T-helper 2 cell treated with Interferon-gamma antibody and Interleukin-4, amounts not matched to agents 100 ng/mL and 5 ng/mL, for 36 hours (primary cell): ENCODE results near the gene PPP1R15B. TPM values are rescaled to one million over a fixed set of nuclear protein-coding genes. Genes with fewer than 3 reads are reported as not detected.

Experiments
- intact Hi-C: fragments of 100-400 bp; cut with micrococcal nuclease; formaldehyde crosslinking; loops from one replicate; pipeline ENCODE4 v1.15.1; 2023
- total RNA-seq: library from RNA; stranded (reverse); gene quantifications from 2 replicates; pipeline ENCODE4 v1.2.3, GENCODE V29; 2022

PPP1R15B gene
- total RNA-seq, 1 donor from 2014 or later = 62.9 TPM

DNA sequence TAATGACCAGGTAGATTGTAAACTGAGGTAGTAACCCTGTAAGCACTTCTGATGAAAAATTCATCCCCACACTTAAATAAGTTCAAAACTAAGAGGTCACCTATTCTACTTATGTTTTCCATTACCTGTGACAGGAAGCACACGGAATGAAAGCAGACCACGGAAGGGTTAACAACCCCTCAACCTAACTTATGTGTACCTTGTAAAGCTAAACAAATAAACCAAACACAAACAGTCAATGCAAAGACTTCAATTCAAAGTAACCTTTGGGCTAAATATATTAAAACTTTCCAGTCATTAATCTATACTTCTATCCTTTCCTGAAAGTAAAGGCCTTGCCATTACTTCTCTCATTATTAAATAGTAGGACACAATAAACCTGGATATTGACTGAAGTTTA lies 7.0 kb downstream of the PPP1R15B start:
- intact Hi-C loops = no loop called here

- intact Hi-C loops = no loop called here
Observed at GRCh38 chr1:204402391-204402790, 9.2 kb downstream of the PPP1R15B start.

GRCh38 chr1:204401730-204402129 lies 9.9 kb downstream of the PPP1R15B start:
- intact Hi-C loops = no loop called here

DNA sequence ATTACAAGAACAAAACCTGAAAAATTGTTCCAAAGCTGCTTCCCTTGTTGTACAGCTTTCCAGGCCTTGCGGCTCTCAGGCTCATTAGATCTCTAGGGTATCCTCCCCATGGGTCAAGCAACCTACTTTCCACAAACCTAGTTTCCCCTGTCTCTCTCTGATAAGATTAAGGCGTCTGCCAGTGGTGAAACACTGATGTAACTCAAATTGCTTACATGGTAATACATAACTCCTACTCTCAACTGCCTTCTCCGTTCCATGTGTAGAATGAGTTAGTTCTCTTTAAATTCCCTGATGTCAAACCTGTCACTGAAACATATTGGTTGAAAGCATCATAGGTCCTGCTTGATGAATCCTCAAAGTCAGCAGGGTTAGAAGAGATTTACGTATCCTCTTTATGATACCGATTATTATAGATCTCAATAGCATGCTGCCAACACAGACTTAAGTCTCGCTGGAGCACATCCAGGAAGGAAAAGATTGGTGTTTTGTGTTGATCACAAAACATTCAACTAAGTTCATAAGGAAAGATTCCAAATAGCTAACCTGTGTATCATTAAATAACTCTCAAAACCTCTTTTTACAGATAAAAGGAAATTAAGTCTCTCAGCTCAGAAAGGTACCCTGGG lies 10.6 kb downstream of the PPP1R15B start:
- intact Hi-C loops = no loop called here

DNA sequence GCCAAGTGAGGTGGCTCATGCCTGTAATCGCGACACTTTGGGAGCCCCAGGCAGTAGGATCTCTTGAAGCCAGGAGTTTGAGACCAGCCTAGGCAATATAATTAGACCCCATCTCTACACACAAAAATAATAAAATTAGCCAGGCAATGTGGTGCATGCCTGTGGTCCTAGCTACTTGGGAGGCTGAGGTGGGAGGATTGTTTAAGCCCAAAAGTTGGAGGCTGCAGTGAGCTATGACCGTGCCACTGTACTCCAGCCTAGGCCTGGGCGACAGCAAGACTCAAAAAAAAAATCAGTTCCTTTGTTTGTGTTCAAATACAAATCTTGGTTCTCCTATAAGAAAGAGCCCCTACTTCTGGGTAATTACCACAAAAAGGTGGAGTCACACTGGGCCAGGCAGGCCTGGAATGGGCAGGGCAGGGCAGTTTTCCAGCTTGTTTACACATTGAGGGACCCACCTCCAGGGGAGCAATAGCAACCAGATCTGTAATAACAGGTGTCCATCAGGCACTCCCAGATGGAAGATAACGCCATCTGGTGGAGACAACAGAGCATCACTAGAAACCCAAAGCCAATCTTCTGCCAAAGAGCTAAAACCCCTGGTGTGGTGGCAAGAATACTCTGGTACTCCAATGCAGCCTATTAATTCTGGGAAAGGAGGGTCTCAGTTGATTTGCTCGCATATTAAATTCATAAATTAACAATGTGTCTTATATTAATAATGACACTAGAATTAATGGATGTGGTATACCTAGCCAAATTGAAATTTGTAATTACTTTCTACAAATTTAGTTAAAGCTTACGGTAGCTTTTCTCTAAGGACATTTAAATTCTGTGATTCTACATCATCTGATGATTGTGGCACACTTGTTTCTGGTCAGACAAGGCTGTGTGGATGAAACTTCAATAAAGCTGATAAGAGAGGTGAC lies 13.2 kb downstream of the PPP1R15B start:
- intact Hi-C loops = loop anchor here (1.0 to 2.0 kb wide), 2 partner anchors 11 to 236 kb away; no protein-coding TSS in a partner anchor

- intact Hi-C loops = no loop called here
Observed at GRCh38 chr1:204396015-204396583, 15.5 kb downstream of the PPP1R15B start.

DNA sequence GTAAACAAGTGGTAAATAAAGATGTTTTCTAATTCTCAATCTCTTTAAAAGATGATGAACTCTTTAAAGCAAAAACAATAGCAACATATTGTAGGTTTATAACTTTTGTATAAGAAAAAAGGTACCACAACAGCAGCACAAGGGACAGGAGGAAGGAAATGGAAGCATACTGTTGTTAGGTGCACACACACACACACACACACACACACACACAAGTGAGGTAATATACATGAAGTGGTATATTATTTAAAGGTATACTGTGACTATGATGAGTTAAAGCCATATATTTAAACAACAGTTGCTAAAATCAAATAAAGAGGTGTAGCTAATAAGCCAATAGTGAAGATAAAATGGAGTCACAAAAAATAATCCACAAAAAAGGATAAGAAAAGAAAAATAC lies 20.0 kb downstream of the PPP1R15B start:
- intact Hi-C loops = no loop called here

DNA sequence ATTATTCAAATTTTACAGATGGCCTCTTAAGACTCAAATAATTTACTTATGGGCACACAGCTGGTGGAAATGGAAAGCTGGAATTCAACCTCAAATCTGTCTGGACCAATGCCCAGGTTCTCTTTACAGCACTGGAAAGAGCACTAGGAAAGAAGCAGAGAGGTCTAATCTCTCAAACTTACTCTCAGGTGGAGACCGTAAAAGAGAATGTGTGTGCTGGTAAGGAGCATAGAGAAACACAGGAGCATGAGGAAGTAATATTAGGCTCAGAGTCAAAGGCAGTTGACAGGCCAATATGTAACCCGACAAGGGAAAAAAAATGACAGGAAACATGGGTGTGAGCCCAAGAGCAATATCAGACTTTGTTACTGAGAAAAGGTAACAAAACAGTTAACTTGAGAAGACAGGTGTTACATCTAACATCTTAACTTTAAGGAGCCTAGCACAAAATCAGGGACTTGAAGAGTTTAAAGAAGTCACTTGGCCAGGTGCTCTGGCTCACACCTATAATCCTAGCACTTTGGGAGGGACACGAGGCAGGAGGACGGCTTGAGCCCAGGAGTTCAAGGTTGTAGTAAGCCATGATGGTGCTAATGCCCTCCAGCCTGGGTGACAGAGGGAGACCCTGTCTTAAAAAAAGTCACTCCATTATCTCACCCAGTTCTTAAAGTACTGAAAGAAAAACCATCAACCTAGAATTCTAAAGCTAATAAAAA lies 20.7 kb downstream of the PPP1R15B start:
- intact Hi-C loops = no loop called here

DNA sequence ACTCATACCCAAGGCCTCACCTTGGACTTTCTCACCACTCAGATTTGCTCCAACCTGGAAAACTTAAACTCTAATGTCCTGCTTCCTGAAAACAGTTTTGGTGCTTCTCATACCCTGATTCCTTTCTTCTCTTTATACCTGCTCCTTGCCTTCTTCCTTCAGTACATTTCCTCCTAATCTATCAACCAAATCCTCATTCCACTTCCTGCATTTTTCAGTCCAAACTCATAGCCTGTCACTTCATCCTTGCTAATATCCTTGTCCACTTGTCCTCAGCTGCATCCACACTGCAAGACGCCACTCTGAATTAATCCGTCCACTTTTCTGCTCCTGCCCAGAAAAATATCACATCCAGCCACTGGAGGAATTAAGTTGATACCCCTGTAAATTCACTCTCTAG lies 25.9 kb downstream of the PPP1R15B start:
- intact Hi-C loops = no loop called here

DNA sequence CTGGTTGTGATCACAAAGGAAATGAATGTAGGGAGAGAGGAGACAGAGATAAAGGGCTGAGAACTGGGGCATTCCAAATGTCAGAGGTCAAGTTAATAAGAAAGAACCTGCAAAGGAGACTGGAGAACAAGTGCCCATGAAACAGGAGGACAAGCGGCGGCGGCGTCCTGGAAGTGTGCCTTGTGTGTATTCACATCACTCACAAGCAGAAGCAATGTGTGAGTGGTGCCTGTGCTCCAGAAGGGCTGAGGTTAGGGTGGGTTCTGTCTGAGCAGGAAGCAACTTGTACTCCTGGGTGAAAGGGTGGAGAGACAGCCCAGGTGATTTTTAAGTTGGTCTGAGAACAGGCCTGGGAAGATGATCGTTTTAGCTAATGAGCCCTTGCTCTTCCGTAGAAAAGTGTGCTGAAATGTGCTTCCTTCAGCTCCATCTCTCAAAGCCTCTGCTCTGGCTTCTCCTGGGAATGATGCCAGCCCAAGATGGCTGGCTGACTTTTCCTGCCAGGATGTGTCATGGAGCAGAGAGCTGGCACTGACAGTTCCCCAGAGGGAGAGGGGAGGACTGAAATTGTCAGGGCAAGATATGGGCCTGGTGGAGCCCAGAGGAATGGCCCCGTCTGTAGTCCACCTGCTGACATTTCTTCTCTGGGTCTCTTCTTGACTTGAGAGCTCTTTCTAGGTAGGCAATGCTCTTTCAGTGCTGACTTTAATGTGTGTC lies 26.8 kb downstream of the PPP1R15B start:
- intact Hi-C loops = no loop called here

GRCh38 chr1:204383163-204383904 lies 28.3 kb downstream of the PPP1R15B start:
- intact Hi-C loops = no loop called here

DNA sequence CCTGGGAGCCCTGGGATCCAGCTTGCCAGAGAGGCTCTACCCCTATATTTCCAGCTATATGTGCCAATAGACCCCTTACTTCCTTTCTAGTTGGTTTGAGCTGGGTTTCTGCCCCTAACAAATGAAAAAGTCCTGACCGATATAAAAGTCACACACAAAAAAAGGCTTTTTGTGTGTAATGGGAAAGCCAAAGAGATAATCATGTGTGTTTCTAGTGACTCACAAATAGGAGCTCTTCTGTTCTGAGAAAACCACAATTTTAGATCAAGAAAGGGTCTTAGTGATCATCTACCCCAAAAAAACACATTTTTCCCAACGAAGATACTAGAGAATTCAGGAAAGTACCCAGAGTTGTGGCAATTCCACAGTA lies 28.9 kb downstream of the PPP1R15B start:
- intact Hi-C loops = no loop called here

DNA sequence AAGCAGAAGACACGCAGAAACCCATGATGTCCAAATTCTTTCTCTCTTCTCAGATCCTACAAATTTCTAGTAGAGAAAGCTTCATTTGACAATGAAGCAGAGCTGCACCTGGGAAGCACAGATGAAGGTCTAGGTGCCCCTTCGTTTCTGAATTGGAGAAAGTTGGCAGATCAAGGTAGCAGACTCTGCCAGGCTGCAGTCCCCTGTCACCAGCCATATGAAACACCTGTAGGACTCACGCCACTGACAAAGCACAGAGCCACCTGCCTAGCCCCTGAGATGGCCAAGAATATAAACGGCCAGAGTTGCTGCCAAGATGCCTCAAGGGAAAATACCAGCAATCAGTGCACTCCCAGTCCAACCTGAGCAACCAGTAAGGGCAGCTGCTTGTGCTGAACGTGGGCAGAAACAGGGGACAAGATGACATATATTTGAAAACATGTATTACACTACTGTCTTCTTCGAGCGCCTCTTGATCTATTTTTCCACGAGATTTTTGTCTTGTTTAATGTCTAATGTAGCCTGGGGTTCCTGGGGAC lies 31.3 kb downstream of the PPP1R15B start:
- intact Hi-C loops = no loop called here

- intact Hi-C loops = no loop called here
Observed at GRCh38 chr1:204377800-204378668, 33.6 kb downstream of the PPP1R15B start.

- intact Hi-C loops = no loop called here
Observed at GRCh38 chr1:204376919-204377799, 34.5 kb downstream of the PPP1R15B start.

GRCh38 chr1:204376465-204376864 lies 35.2 kb downstream of the PPP1R15B start:
- intact Hi-C loops = no loop called here

GRCh38 chr1:204373911-204374310 lies 37.7 kb downstream of the PPP1R15B start:
- intact Hi-C loops = no loop called here

DNA sequence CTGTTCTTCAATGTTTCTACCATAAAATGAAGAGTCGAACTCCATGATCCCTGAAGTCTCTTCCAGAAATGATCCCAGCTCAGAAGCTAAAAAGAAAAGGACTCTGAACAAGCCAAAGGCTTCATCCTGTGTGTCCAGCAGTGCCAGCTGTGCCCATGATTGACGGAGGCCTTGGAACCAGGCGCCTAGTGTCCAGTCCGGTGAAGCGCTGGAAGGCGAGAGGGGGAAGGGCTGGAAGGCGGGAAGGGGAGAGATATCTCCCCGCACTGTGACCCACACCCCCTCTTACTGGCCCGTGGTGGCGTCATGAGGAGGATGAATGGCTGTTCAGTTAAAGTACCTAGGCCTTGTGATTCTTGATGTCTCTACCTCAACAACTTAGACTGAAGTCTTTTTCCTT lies 41.4 kb downstream of the PPP1R15B start:
- intact Hi-C loops = no loop called here
